NT2/D1 (cell line): ENCODE measurements around the gene LARGE1.

Experiments used
- SUZ12 ChIP-seq: IDR thresholded peaks from 2 replicates; pipeline ENCODE4 v1.6.1; 2011; ENCODE audit not compliant: insufficient read length, insufficient read depth; ENCODE audit errors: extremely low read depth
- YY1 ChIP-seq: IDR thresholded peaks from 2 replicates; pipeline ENCODE4 v1.6.1; 2011; ENCODE audit not compliant: insufficient read length, insufficient read depth
- ZNF274 ChIP-seq: IDR thresholded peaks from 2 replicates; pipeline ENCODE4 v1.6.1; 2011; ENCODE audit warnings: mild to moderate bottlenecking, low read depth, low read length

DNA sequence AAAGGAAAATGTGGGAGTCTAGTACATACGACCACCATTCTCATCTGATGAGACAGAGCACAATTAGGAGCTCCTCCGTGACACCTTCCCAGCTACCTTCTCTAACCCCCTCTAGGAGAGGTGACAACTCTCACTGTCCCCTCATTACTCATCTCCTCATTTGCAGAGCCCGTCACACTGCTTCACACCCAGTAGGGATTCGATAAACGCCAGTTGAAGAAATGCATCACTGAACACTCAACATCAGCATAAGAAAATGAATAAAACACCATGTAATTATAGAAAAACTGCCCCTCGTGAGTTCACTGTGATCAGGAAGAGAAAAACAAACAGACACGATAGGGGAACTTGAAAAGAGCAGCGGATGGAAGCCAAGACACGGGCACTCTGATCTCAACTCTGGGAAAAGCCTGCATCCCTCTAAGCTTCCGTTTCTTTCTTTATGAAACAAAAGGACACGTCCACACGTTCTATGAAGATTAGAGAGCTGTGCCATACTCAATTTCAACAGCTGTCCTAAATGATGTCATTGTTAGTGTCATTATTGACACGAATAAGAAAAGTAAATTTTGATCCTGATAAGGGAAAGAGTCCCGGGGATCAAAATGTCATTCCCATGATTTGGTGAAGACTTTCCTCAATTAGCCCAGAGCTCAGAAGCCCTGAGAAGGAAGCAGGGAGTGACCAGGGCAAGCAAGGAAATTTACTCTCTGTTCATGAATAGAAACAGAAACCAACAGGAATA is 356.9 kb downstream of the LARGE1 start:
- TF ChIP-seq ZNF274 (no peak), YY1 (no peak), SUZ12 (no peak)
